Ecto neural progenitor cell (in vitro differentiated cells): ENCODE measurements around the gene MGMT.

Source experiments
- DNase-seq: peaks from one replicate; pipeline ENCODE4 v3.0.0-alpha.2; 2018; ENCODE audit warnings: low spot score

The MGMT gene

GRCh38 chr10:129655679-129656031 is 188.6 kb downstream of the MGMT start:
- DNase-seq, result no peak

- DNase-seq, result no peak
Observed at GRCh38 chr10:129656642-129657041, 189.6 kb downstream of the MGMT start.

GRCh38 chr10:129657297-129658017 is 190.4 kb downstream of the MGMT start:
- DNase-seq, result no peak

GRCh38 chr10:129658376-129659072 is 191.5 kb downstream of the MGMT start:
- no peak for DNase-seq

- DNase-seq, result no peak
Observed at GRCh38 chr10:129659508-129660268, 192.6 kb downstream of the MGMT start.

- DNase-seq, result no peak
Observed at GRCh38 chr10:129660569-129660968, 193.5 kb downstream of the MGMT start.

GRCh38 chr10:129662426-129662825 is 195.4 kb downstream of the MGMT start:
- no peak for DNase-seq

- DNase-seq, result no peak
Observed at GRCh38 chr10:129670124-129670523, 203.1 kb downstream of the MGMT start.

GRCh38 chr10:129673292-129673691 is 206.3 kb downstream of the MGMT start:
- no peak for DNase-seq

GRCh38 chr10:129675027-129675769 is 208.2 kb downstream of the MGMT start:
- DNase-seq, result no peak

GRCh38 chr10:129676014-129676413 is 209.0 kb downstream of the MGMT start:
- DNase-seq, result no peak

- DNase-seq, result no peak
Observed at GRCh38 chr10:129677377-129677927, 210.4 kb downstream of the MGMT start.

- no peak for DNase-seq
Observed at GRCh38 chr10:129678186-129678585, 211.1 kb downstream of the MGMT start.

- no peak for DNase-seq
Observed at GRCh38 chr10:129679207-129679606, 212.2 kb downstream of the MGMT start.

GRCh38 chr10:129680661-129681344 is 213.8 kb downstream of the MGMT start:
- no peak for DNase-seq

GRCh38 chr10:129681856-129682255 is 214.8 kb downstream of the MGMT start:
- no peak for DNase-seq

GRCh38 chr10:129683519-129683918 is 216.5 kb downstream of the MGMT start:
- no peak for DNase-seq

- DNase-seq, result no peak
Observed at GRCh38 chr10:129683920-129684319, 216.9 kb downstream of the MGMT start.

GRCh38 chr10:129685271-129685670 is 218.2 kb downstream of the MGMT start:
- DNase-seq, result no peak

GRCh38 chr10:129689671-129690071 is 222.6 kb downstream of the MGMT start:
- DNase-seq, result no peak
